HG03342 (cell line): ENCODE data around the gene STRAP.
"Not testable (repeated sequence)": the region's sequence is repeated elsewhere in the genome, so short reads cannot be mapped to it uniquely, and the experiment has no call there.

Experiments used
- ATAC-seq: cut with Tn5 transposase; IDR thresholded peaks from one replicate; pipeline ENCODE4 v1.9.1; 2021; ENCODE audit warnings: mild to moderate bottlenecking, moderate library complexity; ENCODE audit not compliant: unreplicated experiment

Gene STRAP

DNA sequence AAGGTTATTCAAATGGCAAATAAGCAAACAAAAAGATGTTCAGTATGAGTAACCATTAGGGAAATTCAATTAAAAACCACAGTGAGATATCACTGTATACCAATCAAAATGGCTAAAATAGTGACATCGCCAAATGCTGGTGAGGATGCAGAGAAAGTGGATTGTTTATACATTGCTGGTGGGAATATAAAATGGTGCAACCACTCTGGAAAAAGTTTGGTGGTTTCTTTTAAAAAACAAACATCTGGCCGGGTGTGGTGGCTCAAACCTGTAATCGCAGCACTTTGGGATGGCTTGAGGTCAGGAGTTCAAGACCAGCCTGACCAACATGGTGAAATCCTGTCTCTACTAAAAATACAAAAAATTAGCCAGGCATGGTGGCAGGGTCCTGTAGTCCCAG is 14.0 kb upstream of the STRAP start:
- no peak for ATAC-seq

DNA sequence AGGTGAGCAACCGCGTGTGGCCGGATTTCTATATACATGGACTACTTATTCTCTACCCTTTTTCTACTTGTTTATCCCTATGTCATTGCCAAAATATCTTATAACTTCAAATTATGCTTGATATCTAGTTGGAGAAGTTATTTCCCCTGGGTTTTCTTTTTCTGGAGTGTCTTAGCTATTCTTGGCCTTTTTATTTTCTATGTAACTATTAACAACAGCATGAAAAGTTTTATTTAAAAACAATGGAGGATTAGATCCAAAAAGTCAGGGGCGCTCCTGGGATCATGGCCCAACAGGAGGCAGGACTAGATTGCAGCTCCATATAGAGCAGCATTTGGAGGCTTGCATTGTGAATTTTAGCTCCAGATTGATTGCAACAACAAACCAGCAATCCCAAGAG is 8.6 kb upstream of the STRAP start:
- no peak for ATAC-seq

DNA sequence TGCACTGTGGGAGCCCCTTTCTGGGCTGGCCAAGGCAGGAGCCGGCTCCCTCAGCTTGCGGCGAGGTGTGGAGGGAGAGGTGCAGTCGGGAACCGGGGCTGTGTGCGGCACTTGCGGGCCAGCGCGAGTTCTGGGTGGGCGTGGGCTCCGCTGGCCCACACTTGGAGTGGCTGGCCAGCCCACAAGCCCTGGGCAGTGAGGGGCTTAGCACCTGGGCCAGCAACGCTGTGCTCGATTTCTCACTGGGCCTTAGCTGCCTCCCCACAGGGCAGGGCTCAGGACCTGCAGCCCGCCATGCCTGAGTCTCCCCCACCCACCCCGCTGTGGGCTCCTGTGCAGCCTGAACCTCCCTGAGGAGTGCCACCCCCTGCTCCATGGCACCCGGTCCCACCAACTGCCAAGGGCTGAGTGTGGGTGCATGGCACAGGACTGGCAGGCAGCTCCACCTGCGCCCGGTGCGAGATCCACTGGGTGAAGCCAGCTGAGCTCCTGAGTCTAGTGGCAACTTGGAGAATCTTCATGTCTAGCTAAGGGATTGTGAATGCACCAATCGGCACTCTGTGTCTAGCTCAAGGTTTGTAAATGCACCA is 7.5 kb upstream of the STRAP start:
- not testable (repeated sequence) for ATAC-seq

GRCh38 chr12:15875863-15876262 is 6.3 kb upstream of the STRAP start:
- ATAC-seq: no peak

- no peak for ATAC-seq
Observed at GRCh38 chr12:15879413-15879812, 2.8 kb upstream of the STRAP start.

DNA sequence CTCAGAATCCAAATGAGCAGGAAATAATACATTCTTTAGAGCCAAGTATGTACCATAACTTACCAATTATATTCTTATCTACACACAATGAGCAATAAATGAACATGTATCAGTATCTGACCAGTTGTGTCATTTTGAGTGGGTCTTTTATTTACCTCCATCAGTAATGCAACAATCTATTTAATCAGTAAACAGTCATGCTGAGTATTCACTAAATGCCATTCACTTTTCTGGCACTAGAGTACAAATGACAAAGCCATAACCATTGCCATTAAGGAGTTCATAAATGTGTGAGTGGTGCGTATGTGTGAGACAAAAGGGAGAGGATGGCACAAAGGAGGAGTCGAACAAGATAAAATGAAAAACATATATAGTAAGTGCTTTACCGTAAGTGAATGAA is 1.5 kb upstream of the STRAP start:
- no peak for ATAC-seq

- ATAC-seq: no peak
Observed at GRCh38 chr12:15883536-15883935, 1.3 kb downstream of the STRAP start.

GRCh38 chr12:15886372-15887042 is 4.3 kb downstream of the STRAP start:
- no peak for ATAC-seq

GRCh38 chr12:15887043-15887817 is 5.0 kb downstream of the STRAP start:
- no peak for ATAC-seq

- ATAC-seq: no peak
Observed at GRCh38 chr12:15892645-15893259, 10.6 kb downstream of the STRAP start.

DNA sequence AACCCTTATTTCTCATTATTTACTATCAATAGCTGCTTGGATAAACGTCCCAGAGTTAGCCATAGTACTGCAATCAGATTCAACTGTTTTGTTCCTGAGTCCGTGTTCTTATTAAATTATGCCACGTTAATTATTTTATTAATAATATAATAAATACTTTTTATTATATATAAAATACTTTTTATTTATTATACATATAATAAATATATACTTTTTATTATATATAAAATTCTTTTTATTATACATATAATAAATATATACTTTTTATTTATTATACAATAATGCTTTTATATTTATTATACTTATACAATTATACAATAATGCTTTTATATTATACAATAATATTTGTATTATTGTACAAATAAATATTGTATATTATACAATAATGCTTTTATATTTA is 11.1 kb downstream of the STRAP start:
- ATAC-seq: no peak

DNA sequence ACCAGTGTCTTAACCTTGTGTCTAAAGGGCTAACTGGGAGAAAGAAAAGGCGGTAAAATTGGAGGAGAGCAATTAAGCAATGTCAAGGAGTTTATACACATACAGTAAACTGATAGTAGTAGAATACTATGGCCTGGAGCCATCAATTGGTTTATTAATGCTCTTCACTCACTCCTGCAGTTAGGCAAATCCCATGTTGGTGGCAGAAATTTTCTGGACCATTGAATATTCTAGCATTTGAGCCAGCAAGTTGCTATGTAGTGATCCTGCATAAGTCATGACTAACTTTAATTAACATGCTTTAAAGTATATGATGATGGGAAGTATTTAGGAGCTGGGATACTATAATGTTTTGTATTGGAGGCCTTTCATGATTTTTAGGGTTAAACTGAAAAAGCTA is 14.7 kb downstream of the STRAP start:
- no peak for ATAC-seq

- no peak for ATAC-seq
Observed at GRCh38 chr12:15897433-15897832, 15.2 kb downstream of the STRAP start.

- ATAC-seq: no peak
Observed at GRCh38 chr12:15899282-15899870, 17.2 kb downstream of the STRAP start.

- no peak for ATAC-seq
Observed at GRCh38 chr12:15904378-15904920, 22.3 kb downstream of the STRAP start.

DNA sequence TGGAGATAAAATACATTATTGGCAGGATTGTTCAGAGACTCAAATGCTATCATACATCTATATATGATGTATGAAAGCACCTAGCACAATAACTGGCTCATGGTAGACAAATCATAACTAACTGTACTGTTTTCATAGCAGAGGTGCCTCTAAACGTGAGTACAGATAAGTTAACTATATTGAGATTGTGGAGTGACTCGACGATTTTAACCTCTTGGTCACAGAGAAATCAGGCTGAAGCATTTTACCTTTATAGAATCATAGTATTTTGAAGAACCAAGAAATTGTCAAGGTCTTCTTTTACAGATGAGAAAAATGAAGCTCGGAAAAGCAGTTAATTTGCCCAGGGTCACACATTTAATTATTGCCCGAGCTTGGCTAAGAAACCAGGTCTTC is 28.3 kb downstream of the STRAP start:
- no peak for ATAC-seq

DNA sequence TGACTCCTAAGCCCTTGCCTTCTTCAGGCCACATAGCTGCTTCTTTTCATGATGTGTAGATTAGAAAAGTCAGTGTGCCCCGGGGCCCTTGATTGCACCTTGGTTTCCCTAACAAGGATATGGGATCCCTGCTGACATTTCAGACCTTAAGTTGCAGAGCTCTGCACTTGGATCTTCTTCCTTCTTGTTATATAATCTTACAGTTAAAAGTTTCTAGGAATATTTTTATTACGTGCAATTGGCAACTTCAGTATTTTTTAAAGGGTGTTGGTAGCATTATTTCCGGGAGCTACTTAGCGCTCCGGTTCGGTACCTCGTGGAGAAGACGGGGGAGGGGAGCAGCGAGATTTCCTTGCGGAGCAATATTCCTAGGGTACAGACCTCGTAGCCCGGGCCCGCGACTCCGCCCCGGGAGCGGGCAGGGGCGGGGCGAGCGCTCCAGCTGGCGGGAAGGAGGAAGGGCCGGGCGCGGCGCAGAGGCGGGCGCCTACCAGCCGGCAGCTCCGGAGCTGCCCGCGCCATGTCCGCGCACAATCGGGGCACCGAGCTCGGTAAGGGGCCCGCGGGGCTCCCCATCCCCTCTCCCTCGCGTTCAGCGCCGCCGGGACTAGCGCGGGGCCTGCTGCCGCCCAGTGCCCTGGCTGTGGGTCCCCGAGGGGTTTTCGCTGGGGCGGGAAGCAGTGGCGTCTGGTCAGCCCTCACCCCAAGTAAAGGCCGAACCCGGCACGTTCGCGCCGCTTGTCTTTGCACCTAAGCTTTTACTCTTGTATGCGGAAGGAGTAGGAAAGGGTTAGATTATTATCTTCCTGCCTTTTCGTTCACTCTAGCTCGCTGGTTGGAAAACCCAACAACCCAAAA is 28.9 kb downstream of the STRAP start, which contains the start of gene DERA:
DERA (plus strand) TSS at position 469 of the 858 bp plus-strand sequence; CDS start at position 521, 52 bp downstream.
- peak; percentile 89 for ATAC-seq

GRCh38 chr12:15911931-15912330 is 29.7 kb downstream of the STRAP start:
- ATAC-seq: not testable (repeated sequence)

DNA sequence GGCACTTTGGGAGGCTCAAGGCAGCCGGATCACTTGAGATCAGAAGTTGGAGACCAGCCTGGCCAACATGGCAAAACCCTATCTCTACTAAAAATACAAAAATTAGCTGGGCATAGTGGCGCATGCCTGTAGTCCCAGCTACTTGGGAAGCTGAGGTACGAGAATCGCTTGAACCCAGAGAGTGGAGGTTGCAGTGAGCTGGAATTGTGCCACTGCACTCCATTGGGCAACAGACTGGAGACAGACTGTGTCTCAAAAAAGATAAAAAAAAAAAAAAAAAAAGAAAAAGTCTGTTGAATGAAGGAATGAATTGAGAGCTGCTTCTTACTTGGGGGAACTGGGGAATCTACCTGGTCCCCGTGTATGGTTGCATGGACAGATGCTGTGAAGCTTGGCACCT is 31.9 kb downstream of the STRAP start:
- not testable (repeated sequence) for ATAC-seq

GRCh38 chr12:15918066-15918465 is 35.9 kb downstream of the STRAP start:
- no peak for ATAC-seq
